ENCODE results near the gene CASKIN2. TPM values are rescaled to one million over a fixed set of nuclear protein-coding genes. Genes with fewer than 3 reads are reported as not detected.

CASKIN2 gene
- polyA plus RNA-seq, 2 of the 4 experiments (the other 2 are of a cell fraction), result 3.6 to 11.2 TPM

DNA sequence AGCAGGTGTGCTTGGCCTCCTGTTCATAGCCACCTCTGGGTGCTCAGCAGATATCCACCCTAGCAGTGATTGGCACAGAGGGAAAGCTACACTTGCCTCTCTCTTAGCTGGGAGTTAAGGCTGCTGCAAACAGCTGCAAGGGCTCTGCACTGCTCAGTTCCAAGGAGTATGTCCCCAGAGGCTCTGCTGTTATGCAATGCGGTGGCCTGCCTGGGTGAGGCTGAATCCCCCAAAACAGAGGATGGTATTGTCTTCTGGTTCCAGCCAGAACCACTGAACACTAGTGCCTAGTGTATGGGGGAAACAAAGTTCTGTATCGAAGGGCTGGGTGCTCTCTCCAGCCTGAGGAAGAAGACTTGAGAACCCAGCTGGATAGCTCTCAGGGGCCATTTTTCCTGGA is 42.1 kb downstream of the CASKIN2 start:
- ATAC-seq, result no peak
- FAIRE-seq, result no peak
- 91% methylated on average over 2 of the region's 2 CpGs for WGBS (ENCODE audit: missing lambda C conversion rate)
- H3K4me1 ChIP-seq, result peaks cover 3% of the 10 kb centered on the region; the same call in 1 of the 3 replicates
- H3K4me3 ChIP-seq, result no peak overlapping the region
- TF ChIP-seq HOXB5 (CRISPR knock-in tag; IDR thresholded peaks at IDR 0.05), result no peak
- no peak for TF ChIP-seq ZC3H11A (IDR thresholded peaks at IDR 0.05)
- no peak for TF ChIP-seq RCOR1 (IDR thresholded peaks at IDR 0.05; ENCODE audit: low read depth, low read length)
- TF ChIP-seq ESRRA (IDR thresholded peaks at IDR 0.05; ENCODE audit: borderline replicate concordance, low read length), result no peak
- no peak for TF ChIP-seq KDM5A (IDR thresholded peaks at IDR 0.05)
- no peak for TF ChIP-seq EHMT2 (IDR thresholded peaks at IDR 0.05; ENCODE audit: low read depth)
- no peak for TF ChIP-seq ZFP36 (IDR thresholded peaks at IDR 0.05; ENCODE audit: borderline replicate concordance, partially characterized antibody)
- no peak for TF ChIP-seq FOSB (CRISPR knock-in tag; IDR thresholded peaks at IDR 0.05)
- TF ChIP-seq PHF8 (IDR thresholded peaks at IDR 0.05; ENCODE audit: borderline replicate concordance, low read depth), result no peak
- no peak for TF ChIP-seq MAFK (IDR thresholded peaks at IDR 0.05; ENCODE audit: partially characterized antibody)
- no peak for TF ChIP-seq BCL3 (IDR thresholded peaks at IDR 0.05)
- TF ChIP-seq JUNB (IDR thresholded peaks at IDR 0.05), result no peak
- TF ChIP-seq RFX5 (IDR thresholded peaks at IDR 0.05), result no peak
- no peak overlapping the region for H3K4me2 ChIP-seq
- no peaks in the 10 kb centered on the region for H3K9me3 ChIP-seq
- ChIA-PET CTCF (interaction anchor here (0.5 to 2.6 kb wide), 9 partner anchors 10 to 210 kb away, joined by 3 to 12 read pairs (median 4); partner anchors contain the start of gene TMEM94), POLR2A (interaction anchor here (2.1 kb wide), 1 partner anchor 17 kb away, joined by 8 read pairs; the partner anchor contains the start of gene TMEM94)
- no peak for DNase-seq (ENCODE audit: low read depth in 1 of 2, low spot score in 1 of 2)
- no peak overlapping the region for H3K27ac ChIP-seq

DNA sequence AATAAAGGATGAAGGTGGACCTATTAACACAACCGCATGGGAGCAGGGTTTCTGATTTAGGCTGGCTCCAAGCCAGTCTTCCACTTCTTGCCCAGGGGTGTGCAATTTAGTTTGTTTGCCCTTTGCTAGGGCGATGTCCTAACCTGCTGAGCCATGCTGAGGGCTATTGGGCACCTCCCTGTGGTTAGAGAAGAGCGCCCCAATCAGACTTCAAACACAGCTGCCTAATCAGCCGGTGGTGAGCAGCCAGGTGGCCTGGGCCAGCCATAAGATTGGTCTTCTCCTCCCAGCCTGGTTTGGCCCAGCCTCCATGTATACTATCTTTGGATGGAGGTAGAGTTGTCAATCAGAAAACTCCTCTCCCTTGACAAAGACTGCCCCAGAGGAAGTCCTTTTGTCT is 43.2 kb downstream of the CASKIN2 start:
- POLR2A ChIA-PET, result interaction anchor here (1.0 kb wide), 1 partner anchor 16 kb away, joined by 3 read pairs; the partner anchor contains the start of gene TMEM94
- ATAC-seq (peak in 1 of 2 experiments; percentile 38; a peak in 3 of 6 replicates), FAIRE-seq (no peak), DNase-seq (ENCODE audit: low read depth in 1 of 2, low spot score in 1 of 2) (no peak)
- Histone ChIP-seq H3K4me3 (no peak overlapping the region), H3K27ac (no peak overlapping the region), H3K4me1 (peaks cover 3% of the 10 kb centered on the region; the same call in 1 of the 3 replicates), H3K4me2 (no peak overlapping the region), H3K9me3 (no peaks in the 10 kb centered on the region)
- WGBS (ENCODE audit: missing lambda C conversion rate), result 67% methylated on average over 4 of the region's 4 CpGs
- CTCF ChIA-PET, result interaction anchor here (0.8 to 2.6 kb wide), 8 partner anchors 16 to 201 kb away, joined by 3 to 8 read pairs (median 4); partner anchors contain the start of genes MIF4GD and TMEM94
- TF ChIP-seq, protein P1, sequence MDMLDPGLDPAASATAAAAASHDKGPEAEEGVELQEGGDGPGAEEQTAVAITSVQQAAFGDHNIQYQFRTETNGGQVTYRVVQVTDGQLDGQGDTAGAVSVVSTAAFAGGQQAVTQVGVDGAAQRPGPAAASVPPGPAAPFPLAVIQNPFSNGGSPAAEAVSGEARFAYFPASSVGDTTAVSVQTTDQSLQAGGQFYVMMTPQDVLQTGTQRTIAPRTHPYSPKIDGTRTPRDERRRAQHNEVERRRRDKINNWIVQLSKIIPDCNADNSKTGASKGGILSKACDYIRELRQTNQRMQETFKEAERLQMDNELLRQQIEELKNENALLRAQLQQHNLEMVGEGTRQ (IDR thresholded peaks at IDR 0.05), result no peak
- no peak for TF ChIP-seq PHF8 (IDR thresholded peaks at IDR 0.05; ENCODE audit: borderline replicate concordance, low read depth)
- TF ChIP-seq, protein P2, sequence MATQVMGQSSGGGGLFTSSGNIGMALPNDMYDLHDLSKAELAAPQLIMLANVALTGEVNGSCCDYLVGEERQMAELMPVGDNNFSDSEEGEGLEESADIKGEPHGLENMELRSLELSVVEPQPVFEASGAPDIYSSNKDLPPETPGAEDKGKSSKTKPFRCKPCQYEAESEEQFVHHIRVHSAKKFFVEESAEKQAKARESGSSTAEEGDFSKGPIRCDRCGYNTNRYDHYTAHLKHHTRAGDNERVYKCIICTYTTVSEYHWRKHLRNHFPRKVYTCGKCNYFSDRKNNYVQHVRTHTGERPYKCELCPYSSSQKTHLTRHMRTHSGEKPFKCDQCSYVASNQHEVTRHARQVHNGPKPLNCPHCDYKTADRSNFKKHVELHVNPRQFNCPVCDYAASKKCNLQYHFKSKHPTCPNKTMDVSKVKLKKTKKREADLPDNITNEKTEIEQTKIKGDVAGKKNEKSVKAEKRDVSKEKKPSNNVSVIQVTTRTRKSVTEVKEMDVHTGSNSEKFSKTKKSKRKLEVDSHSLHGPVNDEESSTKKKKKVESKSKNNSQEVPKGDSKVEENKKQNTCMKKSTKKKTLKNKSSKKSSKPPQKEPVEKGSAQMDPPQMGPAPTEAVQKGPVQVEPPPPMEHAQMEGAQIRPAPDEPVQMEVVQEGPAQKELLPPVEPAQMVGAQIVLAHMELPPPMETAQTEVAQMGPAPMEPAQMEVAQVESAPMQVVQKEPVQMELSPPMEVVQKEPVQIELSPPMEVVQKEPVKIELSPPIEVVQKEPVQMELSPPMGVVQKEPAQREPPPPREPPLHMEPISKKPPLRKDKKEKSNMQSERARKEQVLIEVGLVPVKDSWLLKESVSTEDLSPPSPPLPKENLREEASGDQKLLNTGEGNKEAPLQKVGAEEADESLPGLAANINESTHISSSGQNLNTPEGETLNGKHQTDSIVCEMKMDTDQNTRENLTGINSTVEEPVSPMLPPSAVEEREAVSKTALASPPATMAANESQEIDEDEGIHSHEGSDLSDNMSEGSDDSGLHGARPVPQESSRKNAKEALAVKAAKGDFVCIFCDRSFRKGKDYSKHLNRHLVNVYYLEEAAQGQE (IDR thresholded peaks at IDR 0.05), result no peak
- no peak for TF ChIP-seq HMGXB4 (CRISPR knock-in tag; IDR thresholded peaks at IDR 0.05; ENCODE audit: borderline replicate concordance)
- TF ChIP-seq CEBPB (IDR thresholded peaks at IDR 0.05), result no peak
- no peak for TF ChIP-seq RAD21 (conservative IDR thresholded peaks at IDR 0.05 in 1 of 2, IDR thresholded peaks at IDR 0.05 in 1 of 2)
- no peak for TF ChIP-seq KDM5A (IDR thresholded peaks at IDR 0.05)
- no peak for TF ChIP-seq MAZ (IDR thresholded peaks at IDR 0.05; ENCODE audit: borderline replicate concordance, low read depth, low read length)
- TF ChIP-seq ZFP36 (IDR thresholded peaks at IDR 0.05; ENCODE audit: borderline replicate concordance, partially characterized antibody), result no peak
- TF ChIP-seq HDAC2 (IDR thresholded peaks at IDR 0.05), result no peak
- no peak for TF ChIP-seq CBX8 (IDR thresholded peaks at IDR 0.05)
- no peak for TF ChIP-seq JUN (IDR thresholded peaks at IDR 0.05)
- TF ChIP-seq NPAS2 (CRISPR knock-in tag; IDR thresholded peaks at IDR 0.05; ENCODE audit: borderline replicate concordance), result no peak
- no peak for TF ChIP-seq MYC (IDR thresholded peaks at IDR 0.05; ENCODE audit: borderline replicate concordance, low read length)
- no peak for TF ChIP-seq ESRRA (IDR thresholded peaks at IDR 0.05; ENCODE audit: borderline replicate concordance, low read length)
- no peak for TF ChIP-seq CTCF (IDR thresholded peaks at IDR 0.05)
- TF ChIP-seq GATA3 (IDR thresholded peaks at IDR 0.05; ENCODE audit: borderline replicate concordance), result no peak
- no peak for TF ChIP-seq MAFK (IDR thresholded peaks at IDR 0.05; ENCODE audit: partially characterized antibody)
- TF ChIP-seq POLR2A (IDR thresholded peaks at IDR 0.05; ENCODE audit: low read length), result no peak
- TF ChIP-seq TP53 (CRISPR knock-in tag; IDR thresholded peaks at IDR 0.05), result no peak

All from A549 (cell line).